ENCODE measurements around the gene PAX1.

Gene PAX1

GRCh38 chr20:21705575-21706260 is at the start of gene PAX1:
TSS of gene PAX1 (plus strand) at chr20:21705664. CDS start at chr20:21705713, 49 bp downstream.
- DNase-seq (ENCODE audit: low read depth in 2 of 2), result no peak

DNA sequence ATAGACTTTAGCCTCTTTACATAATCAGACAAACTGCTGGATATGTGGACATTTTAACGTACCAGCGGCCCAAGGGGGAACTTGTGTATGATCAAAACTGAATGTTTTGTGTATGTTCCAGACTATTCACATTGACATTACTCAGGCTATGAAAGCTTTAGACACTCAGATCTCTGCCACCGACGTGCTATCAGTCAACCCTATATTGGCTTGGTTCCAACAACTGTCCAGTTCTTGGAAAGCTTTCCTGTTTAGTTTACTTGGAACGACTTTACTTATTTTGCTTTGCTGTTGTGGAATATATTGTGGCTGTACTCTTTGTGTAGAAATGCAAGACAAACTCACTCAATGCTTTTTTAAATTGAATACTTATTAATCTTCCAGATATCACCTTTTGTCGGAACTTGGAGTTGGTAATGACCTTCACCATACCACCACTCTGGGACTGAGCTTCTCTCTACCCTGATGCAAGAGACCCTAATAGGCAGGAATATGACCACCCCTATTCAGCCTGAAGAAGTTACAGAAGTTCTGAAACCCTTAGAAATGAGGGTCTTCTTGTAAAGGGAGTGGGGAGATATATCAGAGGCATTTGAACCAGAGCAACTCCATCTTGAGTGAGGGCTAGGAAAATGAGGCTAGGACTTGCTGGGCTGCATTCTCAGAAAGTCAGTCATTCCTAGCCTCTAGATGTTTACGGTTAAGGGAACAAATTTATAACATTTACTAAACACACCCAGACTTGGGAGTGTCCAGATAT is 49.0 kb upstream of the PAX1 start:
- no peak for DNase-seq (ENCODE audit: low read depth in 2 of 2)

- no peak for DNase-seq (ENCODE audit: low read depth in 2 of 2)
Observed at GRCh38 chr20:21661488-21662055, 43.9 kb upstream of the PAX1 start.

GRCh38 chr20:21663465-21663864 is 42.0 kb upstream of the PAX1 start:
- no peak for DNase-seq (ENCODE audit: low read depth in 2 of 2)

DNA sequence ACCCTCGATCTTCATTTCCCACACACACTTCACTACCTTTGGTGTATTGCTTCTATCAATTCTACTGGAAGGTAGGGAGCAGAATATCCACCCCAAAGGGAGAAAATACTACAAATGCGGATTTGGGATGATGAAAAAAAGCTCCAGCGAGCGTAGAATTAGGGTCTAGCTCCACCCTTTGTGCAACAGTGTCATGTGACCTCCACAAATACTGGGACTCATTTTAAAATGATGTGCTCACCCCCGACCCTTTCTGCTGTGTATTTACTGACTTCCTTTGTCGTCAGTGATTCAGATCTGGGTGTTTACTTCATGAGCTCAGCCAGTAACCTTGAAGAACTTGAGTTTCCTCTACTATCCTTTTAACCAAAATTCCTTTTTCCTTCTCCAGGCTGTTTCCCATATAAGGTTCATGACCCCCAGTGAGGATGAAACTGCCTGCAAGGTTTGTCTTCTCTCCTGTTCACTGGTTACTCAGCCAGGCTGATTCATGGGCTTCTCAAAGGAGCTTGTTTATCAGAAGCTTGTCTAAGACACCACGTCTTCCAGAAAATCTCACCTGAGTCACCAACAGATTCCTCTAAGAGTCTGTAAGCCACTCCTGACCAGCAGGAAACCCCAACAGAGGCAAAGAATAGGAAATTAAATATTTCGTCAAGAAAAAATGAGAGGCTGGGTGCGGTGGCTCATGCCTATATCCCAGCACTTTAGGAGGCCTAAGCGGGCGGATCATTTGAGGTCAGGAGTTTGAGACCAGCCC is 39.6 kb upstream of the PAX1 start:
- DNase-seq (ENCODE audit: low read depth in 2 of 2), result no peak

GRCh38 chr20:21670126-21670525 is 35.3 kb upstream of the PAX1 start:
- no peak for DNase-seq (ENCODE audit: low read depth in 2 of 2)

DNA sequence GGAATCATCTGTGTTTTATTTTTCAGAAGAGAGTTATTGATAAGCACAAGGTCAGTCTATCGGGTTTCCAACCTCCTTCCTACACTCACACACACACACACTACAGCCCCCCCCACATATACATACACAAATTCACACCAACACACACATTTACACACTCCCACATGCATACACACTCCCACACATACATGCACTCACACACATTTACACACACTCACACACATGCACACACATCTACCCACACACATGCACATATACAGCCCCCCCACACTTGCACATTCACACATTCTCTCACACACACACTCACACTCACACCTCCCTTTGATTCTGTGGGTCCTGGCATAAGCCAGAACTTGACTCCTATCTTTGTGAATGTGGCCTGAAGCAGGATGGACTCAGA is 34.5 kb upstream of the PAX1 start:
- no peak for DNase-seq (ENCODE audit: low read depth in 2 of 2)

- DNase-seq (ENCODE audit: low read depth in 2 of 2), result no peak
Observed at GRCh38 chr20:21677261-21677660, 28.2 kb upstream of the PAX1 start.

DNA sequence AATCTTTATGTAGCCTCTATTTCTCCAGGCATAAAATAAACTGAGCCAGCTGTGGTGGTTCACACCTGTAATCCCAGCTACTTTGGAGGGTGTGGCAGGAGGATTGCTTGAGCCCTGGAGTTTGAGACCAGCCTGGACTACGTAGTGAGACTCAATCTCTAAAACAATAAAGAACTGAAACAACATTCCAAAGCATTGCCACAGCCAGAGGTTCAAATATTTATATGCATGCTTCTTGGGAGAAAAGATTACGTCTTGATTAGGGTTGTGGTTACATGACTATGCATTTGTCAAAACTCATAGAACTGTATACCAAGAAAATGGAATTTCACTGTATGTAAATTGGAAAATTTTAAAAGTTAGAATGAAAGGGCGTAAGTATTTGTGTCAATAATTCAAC is 27.7 kb upstream of the PAX1 start:
- no peak for DNase-seq (ENCODE audit: low read depth in 2 of 2)

DNA sequence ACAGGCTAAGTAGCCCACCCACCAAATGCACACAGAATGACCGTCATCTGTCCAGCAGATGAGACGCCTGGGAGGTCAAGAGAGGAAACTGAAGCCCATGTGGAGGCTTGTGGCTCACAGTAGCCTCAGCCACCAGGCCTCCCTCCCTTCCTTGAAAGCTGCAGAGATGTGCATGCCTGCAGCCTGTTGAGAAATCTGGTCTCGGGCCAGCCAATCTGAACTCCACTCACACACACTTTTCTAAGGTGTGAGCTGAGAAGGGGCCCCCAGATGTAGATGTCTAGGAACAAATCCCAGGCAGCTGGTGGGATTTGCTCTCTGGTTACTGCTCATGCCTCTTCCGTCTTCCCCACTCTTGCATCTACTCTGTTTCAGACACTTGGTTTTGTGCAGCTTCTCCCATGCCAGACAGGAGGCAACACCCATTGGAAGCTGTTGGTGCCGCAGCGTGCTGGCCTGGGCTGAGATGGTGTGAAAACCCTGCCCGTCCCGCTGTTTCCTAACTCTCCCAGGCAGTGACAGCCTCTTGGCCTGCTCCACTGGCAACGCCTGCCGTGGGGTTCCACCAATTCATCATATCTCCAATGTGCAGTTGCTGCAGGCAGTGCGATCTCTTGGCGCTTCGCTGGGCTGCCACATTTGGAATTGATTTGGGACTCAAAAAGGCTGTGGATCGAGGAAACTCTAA is 24.1 kb upstream of the PAX1 start:
- no peak for DNase-seq (ENCODE audit: low read depth in 2 of 2)

GRCh38 chr20:21681922-21682318 is 23.5 kb upstream of the PAX1 start:
- no peak for DNase-seq (ENCODE audit: low read depth in 2 of 2)

- no peak for DNase-seq (ENCODE audit: low read depth in 2 of 2)
Observed at GRCh38 chr20:21682521-21682954, 22.9 kb upstream of the PAX1 start.

- DNase-seq (ENCODE audit: low read depth in 2 of 2), result no peak
Observed at GRCh38 chr20:21684671-21685070, 20.8 kb upstream of the PAX1 start.

DNA sequence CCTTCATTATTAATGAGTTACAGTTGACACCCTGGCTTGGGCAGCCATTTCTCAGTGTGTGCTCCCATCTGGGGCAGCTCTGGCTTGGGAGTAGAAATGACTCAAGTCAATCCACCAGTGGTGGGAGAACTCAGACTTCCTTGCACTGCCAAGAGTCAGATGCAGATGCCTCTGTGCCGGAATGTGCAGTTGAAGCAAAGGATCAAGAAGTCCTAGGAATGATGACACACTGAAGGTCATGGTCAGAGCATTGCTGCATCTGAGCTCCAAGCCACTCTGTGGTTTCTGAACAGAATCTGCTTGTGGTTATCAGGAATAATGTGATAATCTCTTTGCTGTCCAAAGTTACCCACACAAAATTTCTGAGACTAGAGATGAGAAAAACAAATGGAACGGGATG is 19.5 kb upstream of the PAX1 start:
- no peak for DNase-seq (ENCODE audit: low read depth in 2 of 2)

DNA sequence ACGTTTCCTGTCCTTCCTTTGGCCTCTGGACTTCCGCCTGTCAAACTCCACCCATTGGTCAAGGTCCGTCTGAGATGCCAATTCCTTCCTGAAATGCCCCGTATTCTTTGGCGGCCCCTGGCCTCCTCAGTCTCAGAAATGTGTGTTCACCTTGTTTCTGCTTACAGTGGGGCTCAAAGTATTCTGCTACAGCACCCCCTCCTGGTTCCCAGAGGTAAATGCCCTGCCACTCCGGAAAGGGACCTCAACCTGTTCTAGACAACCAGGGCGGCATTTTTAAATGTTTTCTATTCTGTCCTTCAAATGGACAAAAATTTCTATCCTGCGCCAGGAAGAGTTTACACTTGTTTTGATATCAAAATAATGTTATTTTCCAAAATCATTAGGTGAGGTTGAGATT is 12.1 kb upstream of the PAX1 start:
- DNase-seq (ENCODE audit: low read depth in 2 of 2), result no peak

- DNase-seq (ENCODE audit: low read depth in 2 of 2), result no peak
Observed at GRCh38 chr20:21698494-21699215, 6.8 kb upstream of the PAX1 start.

- DNase-seq (ENCODE audit: low read depth in 2 of 2), result no peak
Observed at GRCh38 chr20:21699216-21699508, 6.3 kb upstream of the PAX1 start.

DNA sequence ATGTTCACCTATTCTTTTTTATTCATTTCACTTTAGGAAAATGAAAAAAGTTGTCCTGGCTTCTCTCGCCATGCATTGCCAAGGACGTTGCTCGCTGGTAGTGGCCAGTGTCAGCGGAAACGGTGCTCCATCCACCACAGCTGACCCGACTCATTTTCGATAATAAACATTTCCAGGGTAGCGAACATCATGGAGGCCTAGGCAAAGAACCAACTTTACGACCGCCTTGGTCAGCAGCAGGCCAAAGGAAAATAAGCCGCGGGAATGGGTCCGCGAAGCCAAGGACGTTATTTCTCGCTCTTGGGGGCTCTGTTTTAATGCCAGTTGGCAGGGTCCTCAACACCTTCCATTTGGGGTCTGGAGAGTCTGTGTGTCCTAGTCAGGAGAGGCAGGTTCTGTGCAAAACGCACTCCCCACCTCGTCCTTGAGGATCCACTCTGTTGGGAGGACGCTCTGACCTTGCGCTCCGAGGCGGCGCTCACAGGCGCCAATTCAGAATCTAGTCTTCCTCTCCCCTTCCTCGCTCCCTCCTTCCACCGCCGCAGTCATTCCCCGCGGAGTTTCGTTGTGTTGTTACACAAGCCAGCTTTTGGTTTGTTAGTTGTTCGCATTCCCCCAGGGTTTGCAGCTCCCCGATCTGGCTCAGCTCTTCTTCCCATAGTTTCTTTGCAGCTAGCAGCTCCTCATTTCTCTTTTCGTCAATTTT is 4.1 kb upstream of the PAX1 start:
- DNase-seq (ENCODE audit: low read depth in 2 of 2), result no peak

DNA sequence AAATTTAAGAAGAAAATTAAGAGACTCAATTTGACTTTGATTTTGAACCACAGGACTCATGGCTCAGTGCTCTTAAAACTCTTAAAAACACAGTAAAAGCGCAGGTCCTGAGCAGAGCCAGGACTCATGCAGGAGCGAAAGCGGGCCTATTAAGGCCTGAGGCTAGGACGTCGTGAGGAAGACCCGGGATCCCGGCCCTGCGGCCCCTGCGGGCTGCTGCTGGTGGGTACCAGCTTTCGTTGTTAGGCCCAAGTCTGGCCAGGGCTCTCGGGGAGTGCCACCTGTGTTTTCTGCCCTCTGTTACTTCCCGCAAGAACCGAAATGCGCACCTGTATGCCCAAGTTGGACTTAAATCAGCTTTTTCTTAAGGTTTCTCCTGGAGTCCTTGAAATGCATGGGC is 3.4 kb upstream of the PAX1 start:
- no peak for DNase-seq (ENCODE audit: low read depth in 2 of 2)

- DNase-seq (ENCODE audit: low read depth in 2 of 2), result no peak
Observed at GRCh38 chr20:21702553-21703470, 2.7 kb upstream of the PAX1 start.
